GM03348 (cell line): ENCODE data around the gene UBP1.
"Not testable (repeated sequence)": the region's sequence is repeated elsewhere in the genome, so short reads cannot be mapped to it uniquely, and the experiment has no call there.

Source experiments
- DNase-seq: peaks from one replicate; pipeline ENCODE4 v3.0.0; 2012; ENCODE audit warnings: low spot score

UBP1 gene

GRCh38 chr3:33440328-33441224, at the start of gene UBP1:
TSS of gene UBP1 (minus strand) at chr3:33440405. CDS start at chr3:33439848, 557 bp downstream.
- peak; percentile 98 for DNase-seq

DNA sequence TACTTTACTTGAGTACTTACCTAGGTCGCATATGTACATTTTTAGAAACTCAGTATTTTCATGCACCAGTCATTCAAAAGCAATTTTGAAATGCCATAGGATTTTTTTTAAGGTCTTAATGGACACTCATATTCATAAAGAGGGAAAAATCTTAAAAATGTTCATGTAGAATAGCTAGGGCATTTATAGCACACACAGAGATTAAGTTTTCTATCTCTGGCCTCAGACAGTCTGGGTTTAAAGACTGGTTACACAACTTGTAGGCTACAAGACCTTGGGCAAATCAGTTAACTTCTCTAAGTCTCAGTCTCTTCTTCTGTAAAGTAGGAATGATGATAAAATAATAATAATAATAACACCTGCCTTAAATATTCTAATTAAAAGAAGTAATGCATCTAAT, 48.5 kb upstream of the UBP1 start:
- no peak for DNase-seq

DNA sequence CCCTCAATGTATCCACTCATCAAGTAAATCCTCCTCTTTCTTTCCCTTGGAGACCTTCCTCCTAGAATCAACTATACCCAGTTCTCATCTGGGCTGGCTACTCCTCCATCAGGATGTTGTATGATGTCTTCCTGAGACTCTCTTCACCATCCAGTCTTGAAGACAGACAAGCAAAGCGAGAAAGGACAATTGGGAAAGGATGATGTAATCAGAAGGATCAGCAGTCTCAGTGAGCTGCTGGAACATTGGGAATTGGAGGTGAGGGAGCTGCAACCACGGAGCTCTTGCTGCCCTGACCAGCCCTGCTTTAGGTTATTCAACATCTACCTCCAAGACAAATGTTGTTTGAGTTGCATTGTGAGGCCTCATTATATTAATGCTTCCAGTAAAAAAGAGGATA, 48.0 kb upstream of the UBP1 start:
- no peak for DNase-seq

- DNase-seq = no peak
Measured at GRCh38 chr3:33482111-33482521, 41.9 kb upstream of the UBP1 start.

DNA sequence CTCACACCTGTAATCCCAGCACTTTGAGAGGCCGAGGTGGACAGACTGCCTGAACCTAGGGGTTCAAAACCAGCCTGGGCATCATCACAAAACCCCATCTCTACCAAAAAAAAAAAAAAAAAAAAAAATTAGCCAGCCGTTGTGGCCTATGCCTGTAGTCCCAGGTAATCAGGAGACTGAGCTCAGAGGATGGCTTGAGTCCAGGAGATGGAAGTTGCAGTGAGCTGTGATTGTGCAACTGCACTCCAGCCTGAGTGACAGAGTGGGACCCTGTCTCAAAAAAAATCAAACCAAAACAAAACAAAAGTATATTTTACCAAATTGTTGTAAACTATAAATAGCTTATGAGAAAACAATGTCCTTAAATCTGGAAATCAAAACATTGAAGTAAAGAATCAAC, 34.7 kb upstream of the UBP1 start:
- no peak for DNase-seq

DNA sequence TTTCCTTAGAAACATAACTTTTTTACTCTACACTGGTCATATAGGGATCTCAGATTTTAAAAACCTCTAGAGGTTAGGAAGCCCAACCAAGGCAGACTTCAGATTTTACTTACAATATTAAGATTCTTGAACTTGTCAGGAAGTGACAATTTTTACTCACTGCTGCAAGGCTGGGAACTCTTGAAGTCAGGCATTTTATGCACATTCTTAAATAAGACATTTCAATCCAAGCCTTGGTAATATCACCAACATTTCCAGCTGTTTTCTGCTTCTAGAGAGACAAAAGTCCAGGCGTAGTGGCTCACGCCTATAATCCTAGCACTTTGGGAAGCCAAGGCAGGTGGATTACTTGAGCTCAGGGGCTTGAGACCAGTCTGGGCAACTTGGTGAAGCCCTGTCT, 33.6 kb upstream of the UBP1 start:
- no peak for DNase-seq

- DNase-seq = no peak
Measured at GRCh38 chr3:33467786-33468185, 27.6 kb upstream of the UBP1 start.

DNA sequence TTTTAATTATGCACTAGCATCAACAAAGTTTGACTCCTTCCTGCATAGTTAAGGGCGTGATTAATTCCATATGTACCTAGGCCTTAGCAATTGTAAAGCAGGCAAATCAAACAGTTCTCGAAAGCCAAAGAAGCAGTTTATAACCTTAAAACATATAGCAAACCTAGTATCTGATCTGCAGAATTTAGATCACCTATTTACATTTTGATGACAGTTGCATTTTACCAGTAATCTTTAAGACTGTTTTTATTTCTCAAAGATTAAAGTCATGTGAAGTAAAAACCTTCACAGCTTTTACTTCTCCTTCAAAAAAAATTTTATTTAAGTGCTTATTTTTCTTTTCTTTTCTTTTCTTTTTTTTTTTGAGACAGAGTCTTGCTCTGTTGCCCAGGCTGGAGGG, 20.9 kb upstream of the UBP1 start:
- DNase-seq = no peak

DNA sequence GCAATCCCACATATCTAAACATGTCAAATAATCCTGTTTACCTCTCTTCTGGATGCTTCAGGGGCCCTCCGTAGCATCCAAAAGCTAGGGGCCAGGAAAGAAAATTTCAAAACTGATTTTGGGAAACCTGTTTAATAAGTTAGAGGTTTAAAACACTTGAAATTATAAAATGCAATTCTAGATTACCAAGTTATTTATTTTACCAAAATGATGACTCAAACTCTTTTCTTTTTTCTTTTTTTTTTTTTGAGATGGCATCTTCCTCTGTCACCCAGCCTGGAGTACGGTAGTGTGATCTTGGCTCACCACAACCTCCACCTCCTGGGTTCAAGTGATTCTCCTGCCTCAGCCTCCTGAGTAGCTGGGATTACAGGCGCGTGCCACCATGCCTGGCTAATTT, 19.4 kb upstream of the UBP1 start:
- DNase-seq = not testable (repeated sequence)

DNA sequence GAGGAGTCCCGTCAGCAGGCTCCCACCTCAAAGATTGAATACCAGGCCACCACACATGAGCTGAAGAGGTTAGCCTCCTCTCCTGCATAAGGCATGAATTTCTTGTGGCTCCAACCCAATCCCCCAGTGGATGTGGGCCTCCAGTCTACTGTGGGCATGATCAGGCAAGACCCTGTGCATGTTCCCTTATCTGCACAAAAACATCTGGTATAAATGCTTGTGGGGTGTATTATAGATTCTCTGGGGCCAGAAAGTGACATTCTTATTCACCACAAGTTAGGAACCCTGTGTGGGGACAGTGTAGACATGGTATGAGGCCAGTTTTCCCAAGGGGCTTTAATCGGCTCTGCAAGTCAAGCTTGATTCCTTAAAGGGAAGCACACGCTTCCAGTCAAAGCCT, 18.2 kb upstream of the UBP1 start:
- DNase-seq = no peak

DNA sequence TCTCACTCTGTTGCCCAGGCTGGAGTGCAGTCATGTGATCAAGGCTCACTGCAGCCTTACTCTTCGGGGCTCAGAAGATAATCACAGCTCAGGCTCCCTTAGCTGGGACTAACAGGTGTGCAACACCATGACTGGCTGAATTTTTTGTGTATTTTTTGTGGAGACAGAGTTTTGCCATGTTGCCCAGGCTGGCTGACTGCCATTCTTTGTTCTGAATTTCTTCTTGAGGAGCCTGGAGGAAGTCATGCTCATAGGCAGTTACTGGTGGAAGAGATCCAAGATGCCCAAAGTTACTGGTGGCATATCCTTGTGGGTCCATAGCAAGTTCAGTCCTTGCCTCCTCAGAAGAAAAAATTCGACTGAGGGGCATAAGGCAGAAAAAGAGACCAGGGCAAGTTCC, 16.6 kb upstream of the UBP1 start:
- no peak for DNase-seq

GRCh38 chr3:33453331-33453761, 13.1 kb upstream of the UBP1 start:
- no peak for DNase-seq

- DNase-seq = not testable (repeated sequence)
Measured at GRCh38 chr3:33451994-33452393, 11.8 kb upstream of the UBP1 start.

- DNase-seq = no peak
Measured at GRCh38 chr3:33447958-33448357, 7.8 kb upstream of the UBP1 start.

DNA sequence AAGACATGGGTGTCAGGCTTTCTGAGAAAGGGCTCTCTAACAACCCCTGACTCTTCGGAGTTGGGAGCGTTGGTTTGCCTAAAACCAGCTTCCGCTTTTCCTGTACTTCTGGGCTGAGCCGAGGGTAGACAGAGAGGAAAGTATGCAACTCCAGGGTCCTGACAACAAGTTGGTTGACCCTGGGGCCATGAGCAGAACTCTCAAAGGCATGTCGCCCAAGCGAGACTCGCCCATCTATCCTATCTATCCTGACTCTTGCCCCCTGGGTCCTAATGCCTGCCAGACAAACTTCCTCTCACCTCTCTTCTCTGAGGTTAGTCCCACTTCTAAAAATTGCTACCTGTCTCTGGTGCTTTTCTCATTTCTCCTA, 7.0 kb upstream of the UBP1 start:
- DNase-seq = not testable (repeated sequence)

DNA sequence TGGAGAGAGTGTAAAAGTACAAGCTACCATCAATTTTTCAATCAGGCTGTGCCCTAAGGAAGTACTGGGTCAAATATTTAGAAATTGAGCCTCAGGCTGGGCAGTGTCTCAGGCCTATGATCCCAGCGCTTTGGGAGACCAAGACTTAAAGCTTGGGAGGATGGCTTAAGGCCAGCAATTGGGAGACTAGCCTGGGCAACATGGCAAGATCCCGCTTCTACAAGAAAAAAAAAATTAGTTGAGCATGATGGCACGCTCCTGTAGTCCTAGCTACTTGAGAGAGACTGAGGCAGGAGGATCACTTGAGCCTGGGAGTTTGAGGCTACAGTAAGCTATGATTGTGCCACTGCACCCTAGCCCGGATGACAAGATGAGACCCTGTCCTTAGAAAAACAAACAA, 2.0 kb upstream of the UBP1 start:
- DNase-seq = no peak

- DNase-seq = no peak
Measured at GRCh38 chr3:33441225-33441976, 1.2 kb upstream of the UBP1 start.

GRCh38 chr3:33439546-33440327, 468 bp downstream of the UBP1 start:
- DNase-seq = peak; percentile 85

DNA sequence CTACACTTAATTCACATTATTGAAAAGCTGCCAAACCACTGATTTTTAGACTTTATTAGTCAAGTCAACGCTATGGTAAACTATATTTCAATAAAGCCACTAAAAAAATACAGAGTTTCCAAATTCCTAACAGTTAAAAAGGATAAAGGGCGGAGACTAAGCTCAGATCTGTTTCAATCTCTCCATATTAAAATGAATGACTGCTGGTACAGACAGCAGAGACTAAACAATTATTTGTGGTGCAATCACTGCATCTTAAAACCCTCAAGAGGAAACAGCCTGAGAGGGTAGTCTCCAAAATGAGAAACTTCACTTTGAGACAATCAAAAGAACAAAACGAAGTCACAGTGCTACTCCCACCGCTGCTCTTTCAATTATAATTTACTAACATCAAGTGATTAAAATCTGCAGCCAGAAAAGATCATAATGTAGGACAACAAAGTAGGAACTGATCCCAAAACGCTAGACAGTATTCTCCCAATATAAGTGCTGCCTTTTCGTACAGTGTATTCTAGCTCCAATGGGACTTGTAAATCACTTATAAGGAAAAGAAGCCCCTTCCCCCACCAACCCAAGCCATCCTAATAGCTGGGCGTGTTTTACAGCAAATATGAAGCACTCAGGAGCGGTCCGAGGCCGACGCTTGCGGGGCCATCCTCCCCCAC, 1.2 kb downstream of the UBP1 start:
- peak; percentile 15 for DNase-seq

- DNase-seq = peak; percentile 30
Measured at GRCh38 chr3:33438284-33438668, 1.9 kb downstream of the UBP1 start.

GRCh38 chr3:33437556-33438283, 2.5 kb downstream of the UBP1 start:
- DNase-seq = peak; percentile 36
